SHP77 treated with DMSO at 0.1 percent for 48 hours (cell line): ENCODE results near the gene KAZN.

Experiments used
- DNase-seq: peaks from one replicate; lab custom pipeline; 2025; lab: John Stamatoyannopoulos, UW

Gene KAZN

GRCh38 chr1:14677292-14677971 lies 78.9 kb downstream of the KAZN start:
- DNase-seq, result no peak

GRCh38 chr1:14678011-14678638 lies 79.6 kb downstream of the KAZN start:
- DNase-seq, result no peak

- DNase-seq, result no peak
These were observed 80.7 kb downstream of the KAZN start for GRCh38 chr1:14679027-14679688.

GRCh38 chr1:14681182-14681581 lies 82.7 kb downstream of the KAZN start:
- no peak for DNase-seq

GRCh38 chr1:14682941-14683621 lies 84.6 kb downstream of the KAZN start:
- DNase-seq, result no peak

GRCh38 chr1:14685078-14685477 lies 86.6 kb downstream of the KAZN start:
- DNase-seq, result no peak

GRCh38 chr1:14686701-14687100 lies 88.2 kb downstream of the KAZN start:
- no peak for DNase-seq

- DNase-seq, result no peak
These were observed 88.7 kb downstream of the KAZN start for GRCh38 chr1:14687147-14687546.

- no peak for DNase-seq
These were observed 91.6 kb downstream of the KAZN start for GRCh38 chr1:14689996-14690615.

GRCh38 chr1:14693949-14694348 lies 95.5 kb downstream of the KAZN start:
- DNase-seq, result no peak

- DNase-seq, result no peak
These were observed 96.1 kb downstream of the KAZN start for GRCh38 chr1:14694589-14694988.

GRCh38 chr1:14696761-14697160 lies 98.3 kb downstream of the KAZN start:
- DNase-seq, result no peak

- DNase-seq, result no peak
These were observed 98.9 kb downstream of the KAZN start for GRCh38 chr1:14697353-14697752.

- no peak for DNase-seq
These were observed 99.8 kb downstream of the KAZN start for GRCh38 chr1:14698314-14698713.

GRCh38 chr1:14699620-14700019 lies 101.1 kb downstream of the KAZN start:
- DNase-seq, result no peak

- DNase-seq, result no peak
These were observed 106.4 kb downstream of the KAZN start for GRCh38 chr1:14704846-14705245.

GRCh38 chr1:14705824-14706223 lies 107.3 kb downstream of the KAZN start:
- DNase-seq, result no peak

GRCh38 chr1:14706631-14707030 lies 108.1 kb downstream of the KAZN start:
- DNase-seq, result no peak

- no peak for DNase-seq
These were observed 109.3 kb downstream of the KAZN start for GRCh38 chr1:14707531-14708445.

GRCh38 chr1:14710331-14710730 lies 111.8 kb downstream of the KAZN start:
- DNase-seq, result no peak

GRCh38 chr1:14712136-14712535 lies 113.7 kb downstream of the KAZN start:
- DNase-seq, result no peak
